ENCODE measurements around the gene TMEM212. TPM values are rescaled to one million over a fixed set of nuclear protein-coding genes. Genes with fewer than 3 reads are reported as not detected.

Gene TMEM212
- total and polyA plus RNA-seq, 9 of the 15 experiments (the other 6 are each of a cell fraction or from before 2014, with no cell fraction given) = not detected

GRCh38 chr3:171821044-171821443, 22.1 kb upstream of the TMEM212 start:
- FAIRE-seq = no peak
- in situ Hi-C loops (cut with MboI) = no loop called here
- TF ChIP-seq LEF1 (IDR thresholded peaks at IDR 0.05) (no peak), TFAP4 (CRISPR knock-in tag; IDR thresholded peaks at IDR 0.05; ENCODE audit: borderline replicate concordance) (no peak), BACH1 (tag; IDR thresholded peaks at IDR 0.05) (no peak), PHF21A (IDR thresholded peaks at IDR 0.05; ENCODE audit: borderline replicate concordance, low read depth) (no peak), ZNF274 (IDR thresholded peaks at IDR 0.05; ENCODE audit: borderline replicate concordance, low read depth, low read length) (no peak), FOXJ2 (tag; IDR thresholded peaks at IDR 0.05) (no peak), ZNF830 (CRISPR knock-in tag; IDR thresholded peaks at IDR 0.05) (no peak), CAMTA2 (CRISPR knock-in tag; conservative IDR thresholded peaks at IDR 0.05) (no peak), ATF7 (IDR thresholded peaks at IDR 0.05) (no peak), ZNF311 (CRISPR knock-in tag; IDR thresholded peaks at IDR 0.05) (no peak), RBM15 (IDR thresholded peaks at IDR 0.05; ENCODE audit: insufficient read depth, low read length) (no peak), THRA (IDR thresholded peaks at IDR 0.05) (no peak), CREB5 (CRISPR knock-in tag; IDR thresholded peaks at IDR 0.05) (no peak), CEBPZ (IDR thresholded peaks at IDR 0.05; ENCODE audit: borderline replicate concordance, low read depth, low read length) (no peak), RBM34 (IDR thresholded peaks at IDR 0.05; ENCODE audit: borderline replicate concordance, insufficient read depth, low read length) (no peak), TAF15 (IDR thresholded peaks at IDR 0.05; ENCODE audit: low read depth, low read length) (no peak), ZC3H4 (CRISPR knock-in tag; IDR thresholded peaks at IDR 0.05; ENCODE audit: borderline replicate concordance) (no peak)

More at GRCh38 chr3:171821044-171821443, 22.1 kb upstream of the TMEM212 start:
- Histone ChIP-seq H2AFZ (ENCODE audit: low read depth, low read length) (peak overlapping the region; percentile 34; the same call in 1 of the 2 replicates), H3K4me1 (replicated peaks in 1 of 2; ENCODE audit: control insufficient read depth in 2 of 2, insufficient read depth in 2 of 2, low read length in 2 of 2) (peaks cover 0 to 6% of the 10 kb centered on the region in 2 experiments; a peak in 2 of 5 replicates), H4K20me1 (replicated peaks; ENCODE audit: control insufficient read depth, insufficient read depth, low read length) (no peaks in the 10 kb centered on the region), H3K36me3 (ENCODE audit: control insufficient read depth, insufficient read depth, low read length) (no peaks in the 10 kb centered on the region), H3K27me3 (ENCODE audit: control insufficient read depth in 2 of 2, insufficient read depth in 2 of 2, low read length in 2 of 2) (no peaks in the 10 kb centered on the region), H3K9me1 (ENCODE audit: control insufficient read depth, insufficient read depth, low read length) (no peaks in the 10 kb centered on the region), H3K9me3 (replicated peaks; ENCODE audit: control insufficient read depth, insufficient read depth, low read depth, low read length) (no peaks in the 10 kb centered on the region), H3K79me2 (ENCODE audit: control insufficient read depth, insufficient read depth, low read length) (no peaks in the 10 kb centered on the region), H3K27ac (ENCODE audit: extremely low read depth, low read depth, low read length) (no peak overlapping the region), H3K9ac (ENCODE audit: insufficient read depth in 1 of 2, low read depth in 2 of 2, low read length in 2 of 2) (no peak overlapping the region), H3K4me3 (no peak overlapping the region), H3K4me2 (ENCODE audit: insufficient read depth, low read length) (no peak overlapping the region)
- WGBS (ENCODE audit: insufficient coverage, low coverage, missing lambda C conversion rate) = 59% methylated on average over 3 of the region's 3 CpGs
- ATAC-seq (no peak), DNase-seq (ENCODE audit: extremely low read depth in 1 of 4, low spot score in 3 of 4) (no peak)
- ChIA-PET POLR2A (no interaction called here), CTCF (ENCODE audit: low intra/inter-chr PET ratio) (no interaction called here)
- intact Hi-C loops (cut with micrococcal nuclease) = no loop called here
- no TSS peak for BruUV-seq (replicated peaks)
